Measurements from ENCODE around the gene MAP6D1.

MAP6D1 gene

DNA sequence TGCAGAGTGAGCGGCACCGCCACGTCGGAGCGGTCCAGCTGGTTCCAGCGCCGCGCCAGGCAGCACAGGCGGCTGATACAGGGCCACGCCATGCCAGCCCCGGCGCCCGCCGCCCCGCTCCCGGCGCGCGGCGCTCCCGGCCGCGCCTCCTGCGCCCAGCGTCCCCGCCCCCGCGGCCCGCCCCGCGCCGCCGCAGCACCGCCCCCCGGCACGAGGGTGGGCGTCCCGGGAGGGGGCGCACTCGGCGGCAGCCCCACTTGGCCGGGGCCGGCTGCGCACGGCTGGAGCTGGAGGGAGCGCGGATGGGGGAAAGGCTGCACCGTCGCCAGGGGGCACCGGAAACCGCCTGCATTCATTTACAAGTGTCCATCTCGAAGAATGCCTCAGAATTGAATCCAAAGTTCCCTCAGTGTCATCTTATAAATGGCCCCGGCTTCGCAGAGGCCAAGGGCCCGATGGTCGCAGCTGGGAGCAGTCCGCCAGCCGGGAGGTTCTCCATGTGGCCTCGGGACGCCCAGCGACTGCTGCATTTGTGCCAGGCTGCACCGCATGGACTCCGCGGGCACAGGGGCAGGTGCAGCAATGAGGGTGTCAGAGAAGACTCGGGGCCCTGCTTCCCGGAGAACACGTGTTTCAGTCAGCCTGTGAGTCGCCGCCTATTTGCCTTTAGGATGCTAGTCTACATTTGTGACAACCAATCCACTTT is at the start of gene MAP6D1:
TSS of gene MAP6D1 (minus strand) at position 122 of the 706 bp plus-strand sequence. CDS start at position 92, 30 bp downstream.
- peak in 1 of 2 donors; percentile 49 for DNase-seq

DNA sequence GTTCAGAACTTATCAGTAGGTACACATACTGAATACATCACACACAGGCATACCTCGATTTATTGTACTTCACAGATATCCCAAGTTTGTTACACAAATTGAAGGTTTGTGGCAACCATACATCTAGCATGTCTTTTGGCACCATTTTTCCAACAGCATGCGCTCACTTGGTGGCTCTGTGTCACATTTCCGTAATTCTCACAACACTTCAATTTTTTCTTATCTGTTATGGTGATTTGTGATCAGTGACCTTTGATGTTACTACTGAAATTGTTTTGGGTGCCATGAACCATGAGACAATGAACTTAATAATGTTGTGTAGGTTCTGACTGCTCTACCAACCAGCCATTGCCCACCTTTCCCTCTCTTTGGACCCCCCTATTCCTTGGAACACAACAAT is 48.5 kb upstream of the MAP6D1 start:
- DNase-seq, result no peak

GRCh38 chr3:183871541-183871940 is 46.2 kb upstream of the MAP6D1 start:
- DNase-seq, result no peak

DNA sequence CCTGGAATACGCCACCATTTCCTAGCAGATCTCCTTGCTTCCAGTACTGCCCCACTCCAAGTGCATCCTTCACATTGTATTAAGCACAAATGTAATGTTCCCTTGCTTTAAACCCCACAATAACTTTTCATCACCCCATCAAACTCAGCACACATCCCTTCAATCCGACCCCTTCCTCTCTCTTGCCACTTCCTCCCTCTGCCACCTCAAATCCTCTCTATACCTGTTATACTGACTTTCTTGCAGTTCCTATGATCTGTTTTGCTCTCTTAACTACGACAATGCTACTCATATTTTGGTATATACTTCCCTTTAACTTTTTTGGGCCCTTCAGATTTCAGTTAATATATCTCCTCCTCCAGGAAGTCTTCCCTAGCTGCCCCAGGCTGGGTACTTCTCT is 45.2 kb upstream of the MAP6D1 start:
- no peak for DNase-seq

DNA sequence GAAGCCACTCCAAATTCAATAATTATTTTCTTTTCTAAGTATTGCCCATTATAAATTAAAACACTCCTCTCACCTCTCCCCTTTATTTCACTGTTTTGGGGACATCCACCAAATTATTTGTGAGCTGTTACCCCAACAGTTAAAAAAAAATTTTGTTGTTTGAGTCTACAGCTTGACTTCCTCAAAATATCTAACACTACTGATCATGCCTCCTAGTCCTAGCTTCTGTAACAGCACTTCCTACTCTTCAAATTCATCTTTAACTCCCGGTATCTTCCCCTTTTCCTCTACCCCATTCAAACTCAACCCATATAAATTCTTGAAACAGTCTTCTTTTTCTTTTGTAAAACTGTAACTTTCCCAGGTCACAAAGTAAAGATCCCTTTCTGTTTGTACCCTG is 43.4 kb upstream of the MAP6D1 start:
- DNase-seq, result no peak

DNA sequence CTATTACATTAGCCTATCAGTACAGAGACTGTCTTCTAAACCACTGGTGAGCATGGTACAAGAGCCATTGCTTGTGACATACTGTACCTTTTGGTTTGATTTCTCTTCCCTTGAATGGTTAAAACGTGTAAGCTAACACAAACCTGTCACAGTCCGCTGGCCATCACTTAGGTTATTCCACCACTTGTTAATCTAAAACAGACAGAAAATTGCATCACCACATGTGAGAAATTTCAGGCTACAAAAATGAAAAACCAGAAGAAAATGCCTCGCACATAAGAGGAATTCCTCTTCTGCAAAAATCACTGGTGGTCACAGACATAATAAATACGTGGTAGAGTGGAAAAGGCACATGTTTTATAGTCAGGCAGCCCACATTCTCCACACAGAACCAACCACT is 37.2 kb upstream of the MAP6D1 start:
- no peak for DNase-seq

DNA sequence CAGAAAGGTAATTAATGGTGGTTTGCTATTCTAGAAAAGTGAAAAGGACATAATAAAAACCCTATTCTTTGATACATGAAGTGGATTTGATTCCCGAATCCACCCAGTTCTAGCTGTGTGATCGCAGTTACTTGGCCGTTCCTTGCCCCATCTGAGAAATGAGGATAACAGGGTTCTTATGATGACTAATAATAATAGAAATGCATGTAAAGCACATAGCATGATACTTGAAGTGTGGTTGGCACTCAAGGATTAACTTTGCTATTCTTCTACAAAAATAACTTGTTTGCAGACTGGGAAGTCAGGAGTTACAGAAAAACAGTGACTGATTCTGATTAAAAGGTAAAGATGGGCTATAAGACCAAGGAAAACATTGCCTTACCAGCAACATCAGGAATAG is 32.5 kb upstream of the MAP6D1 start:
- DNase-seq, result no peak

DNA sequence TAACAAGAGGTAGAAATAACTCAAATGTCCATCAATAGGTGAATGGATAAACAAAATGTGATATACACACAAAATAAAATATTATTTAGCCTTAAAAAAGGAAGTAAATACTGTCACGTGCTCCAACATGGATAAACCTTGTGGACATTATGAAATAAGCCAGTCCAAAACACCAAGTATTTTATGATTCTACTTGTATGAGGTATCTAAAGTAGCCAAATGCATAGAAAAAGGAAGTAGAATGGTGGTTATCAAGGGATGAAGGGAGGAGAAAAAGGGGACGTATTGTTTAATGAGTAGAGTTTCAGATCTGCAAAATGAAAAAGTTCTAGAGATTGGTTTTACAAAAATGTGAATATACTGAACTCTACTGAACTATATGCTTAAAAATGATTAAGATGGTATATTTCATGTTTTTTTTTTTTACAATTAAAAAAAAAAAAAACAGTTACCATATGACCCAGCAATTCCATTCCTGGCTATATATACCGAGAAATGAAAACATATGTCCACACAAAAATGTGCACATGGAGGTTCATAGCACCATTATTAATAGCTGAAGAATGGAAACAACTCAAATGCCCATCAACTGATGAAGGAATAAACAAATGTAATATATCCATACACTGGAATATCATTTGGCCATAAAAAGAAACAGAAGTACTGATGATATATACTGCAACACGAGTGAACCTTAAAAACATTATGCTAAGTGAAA is 29.1 kb upstream of the MAP6D1 start:
- DNase-seq, result no peak

DNA sequence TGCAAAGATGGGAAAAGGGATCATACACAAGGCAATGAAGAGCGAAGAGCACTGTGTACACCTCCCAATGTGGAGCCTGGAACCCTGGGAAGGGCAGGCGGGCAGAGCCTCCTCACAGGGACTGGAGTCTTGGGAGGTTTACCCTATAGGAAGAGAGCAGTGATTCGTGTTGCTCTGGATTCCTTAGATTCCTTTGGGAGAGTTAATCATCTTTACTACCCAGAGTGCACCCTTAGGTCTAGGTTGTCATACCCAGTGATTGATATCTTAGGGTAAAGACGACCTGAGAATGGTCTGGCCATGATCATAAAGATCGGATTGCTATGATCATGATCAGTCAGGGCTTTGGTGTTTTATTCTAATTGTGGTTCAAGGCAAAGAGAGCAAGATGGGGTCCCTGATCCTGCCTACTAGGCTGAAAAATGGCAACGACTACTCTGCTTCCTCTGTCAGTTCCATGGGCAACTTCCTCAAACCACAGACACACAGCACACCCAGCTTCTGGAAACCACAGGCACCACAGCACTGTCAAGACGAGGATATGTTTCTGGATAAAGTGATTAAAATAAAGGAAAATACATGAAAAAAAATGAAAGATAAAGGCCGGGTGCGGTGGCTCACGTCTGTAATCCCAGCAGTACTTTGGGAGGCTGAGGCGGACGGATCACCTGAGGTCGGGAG is 20.4 kb upstream of the MAP6D1 start:
- DNase-seq, result no peak

DNA sequence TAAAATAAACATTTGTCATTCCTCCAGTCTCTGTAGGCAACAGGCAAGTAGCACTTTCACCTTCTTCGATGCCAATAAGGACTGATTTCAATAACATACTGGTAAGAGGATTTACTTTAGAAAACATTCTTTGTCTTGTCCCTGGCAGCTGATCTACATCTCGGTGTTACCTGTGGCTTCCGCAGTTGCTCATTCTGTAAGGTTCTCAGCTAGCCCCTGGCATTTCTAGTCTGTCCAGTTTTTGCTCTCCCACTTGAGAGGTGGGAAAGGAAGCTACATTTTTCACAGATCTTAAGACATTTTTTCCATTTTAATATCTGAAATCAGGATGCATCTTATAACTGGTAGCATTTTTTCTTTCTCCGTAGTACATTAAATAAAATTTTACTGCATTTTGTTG is 19.7 kb upstream of the MAP6D1 start:
- no peak for DNase-seq

- DNase-seq, result no peak
These were observed 19.2 kb upstream of the MAP6D1 start for GRCh38 chr3:183844606-183845005.

- DNase-seq, result no peak
These were observed 14.4 kb upstream of the MAP6D1 start for GRCh38 chr3:183839751-183840150.

DNA sequence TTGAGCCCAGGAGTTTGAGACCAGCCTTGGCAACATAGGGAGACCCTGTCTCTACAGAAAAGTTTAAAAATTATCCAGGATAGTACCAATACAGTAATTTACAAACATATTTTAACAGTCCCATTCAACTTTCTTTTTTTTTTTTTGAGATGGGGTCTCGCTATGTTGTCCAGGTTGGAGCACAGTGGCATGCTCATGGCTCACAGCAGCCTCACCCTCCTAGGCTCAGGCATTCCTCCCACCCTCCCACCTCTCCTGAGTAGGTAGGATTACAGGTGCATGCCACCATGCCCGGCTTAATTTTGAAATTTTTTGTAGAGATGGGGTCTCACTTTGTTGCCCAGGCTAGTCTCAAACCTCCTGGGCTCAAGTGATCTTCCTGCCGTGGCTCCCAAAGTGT is 12.5 kb upstream of the MAP6D1 start:
- no peak for DNase-seq

DNA sequence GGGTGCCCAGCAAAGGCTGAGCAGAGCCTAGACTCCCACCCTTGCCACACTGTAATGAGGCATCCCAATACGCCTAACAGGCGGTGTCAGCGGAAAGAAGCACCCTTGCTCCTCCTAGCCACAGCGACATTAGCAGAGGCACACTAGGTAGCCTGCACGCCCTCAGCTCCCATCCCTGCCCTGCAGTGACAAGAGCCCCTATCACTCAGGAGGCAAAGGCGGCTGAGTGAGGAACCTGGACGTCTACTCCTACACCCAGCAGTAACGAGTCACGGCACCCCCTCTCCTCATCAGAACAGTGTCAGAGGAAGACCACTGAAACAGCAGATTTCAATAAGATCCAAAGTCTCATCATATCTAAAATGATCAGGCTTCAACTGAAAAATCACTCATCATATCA is 12.0 kb upstream of the MAP6D1 start:
- no peak for DNase-seq

GRCh38 chr3:183833516-183833915 is 8.1 kb upstream of the MAP6D1 start:
- no peak for DNase-seq

DNA sequence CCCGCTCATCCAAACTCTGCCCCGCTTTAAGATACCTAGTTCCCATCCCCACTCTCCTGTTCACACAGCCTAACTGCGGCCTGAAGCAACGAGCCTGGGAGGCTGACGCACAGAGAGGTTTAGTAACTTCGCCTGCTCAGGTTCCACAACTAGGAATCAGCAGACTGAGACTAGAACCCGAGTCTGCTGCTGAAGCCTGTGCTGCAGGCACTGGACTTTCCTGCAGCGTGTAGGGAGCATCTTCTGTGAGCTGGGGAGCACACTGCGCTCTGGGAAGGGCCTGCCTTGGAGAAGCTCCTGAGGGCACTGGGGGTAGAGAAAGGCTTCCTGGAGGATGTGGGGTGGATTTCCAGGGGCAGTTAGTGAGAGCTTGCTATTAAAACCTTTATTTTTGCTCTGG is 4.8 kb upstream of the MAP6D1 start:
- no peak for DNase-seq

GRCh38 chr3:183829466-183829865 is 4.1 kb upstream of the MAP6D1 start:
- DNase-seq, result no peak

- DNase-seq, result no peak
These were observed 3.1 kb upstream of the MAP6D1 start for GRCh38 chr3:183828538-183828870.

GRCh38 chr3:183827809-183828537 is 2.6 kb upstream of the MAP6D1 start:
- DNase-seq, result no peak

- no peak for DNase-seq
These were observed 1.3 kb upstream of the MAP6D1 start for GRCh38 chr3:183826448-183827250.

- DNase-seq, result peak in 1 of 2 donors; percentile 11
These were observed 469 bp downstream of the MAP6D1 start for GRCh38 chr3:183824761-183825455.

GRCh38 chr3:183823963-183824362 is 1.4 kb downstream of the MAP6D1 start:
- no peak for DNase-seq
